ENCODE results near the gene TMEM237.

Gene TMEM237

GRCh38 chr2:201639205-201639604, 4.1 kb downstream of the TMEM237 start:
- DNase-seq, result no peak

- no peak for DNase-seq
Measured at GRCh38 chr2:201638326-201638725, 5.0 kb downstream of the TMEM237 start.

- DNase-seq, result no peak
Measured at GRCh38 chr2:201633661-201634249, 9.5 kb downstream of the TMEM237 start.

- no peak for DNase-seq
Measured at GRCh38 chr2:201631041-201631440, 12.3 kb downstream of the TMEM237 start.

- DNase-seq, result no peak
Measured at GRCh38 chr2:201630577-201630976, 12.7 kb downstream of the TMEM237 start.

GRCh38 chr2:201628545-201628944, 14.8 kb downstream of the TMEM237 start:
- no peak for DNase-seq

GRCh38 chr2:201622306-201622970, 20.9 kb downstream of the TMEM237 start:
- DNase-seq, result no peak

GRCh38 chr2:201621293-201621999, 21.9 kb downstream of the TMEM237 start:
- no peak for DNase-seq

- DNase-seq, result no peak
Measured at GRCh38 chr2:201618744-201619662, 24.3 kb downstream of the TMEM237 start.

GRCh38 chr2:201608021-201608420, 35.3 kb downstream of the TMEM237 start:
- DNase-seq, result no peak

GRCh38 chr2:201607568-201607967, 35.7 kb downstream of the TMEM237 start:
- DNase-seq, result no peak

- DNase-seq, result no peak
Measured at GRCh38 chr2:201600906-201601305, 42.4 kb downstream of the TMEM237 start.

- DNase-seq, result no peak
Measured at GRCh38 chr2:201597397-201597796, 45.9 kb downstream of the TMEM237 start.

- no peak for DNase-seq
Measured at GRCh38 chr2:201580486-201580885, 62.8 kb downstream of the TMEM237 start.

GRCh38 chr2:201579536-201579935, 63.8 kb downstream of the TMEM237 start:
- no peak for DNase-seq

GRCh38 chr2:201575971-201576370, 67.3 kb downstream of the TMEM237 start:
- DNase-seq, result no peak

GRCh38 chr2:201574766-201575165, 68.5 kb downstream of the TMEM237 start:
- no peak for DNase-seq

- DNase-seq, result no peak
Measured at GRCh38 chr2:201572846-201573508, 70.3 kb downstream of the TMEM237 start.

Measured in NK-92 treated with Interleukin-12 subunit alpha and Interleukin-12 subunit beta, amount 100 ng/mL, for 24 hours (cell line).